ENCODE measurements around the gene MYADML2.

DNA sequence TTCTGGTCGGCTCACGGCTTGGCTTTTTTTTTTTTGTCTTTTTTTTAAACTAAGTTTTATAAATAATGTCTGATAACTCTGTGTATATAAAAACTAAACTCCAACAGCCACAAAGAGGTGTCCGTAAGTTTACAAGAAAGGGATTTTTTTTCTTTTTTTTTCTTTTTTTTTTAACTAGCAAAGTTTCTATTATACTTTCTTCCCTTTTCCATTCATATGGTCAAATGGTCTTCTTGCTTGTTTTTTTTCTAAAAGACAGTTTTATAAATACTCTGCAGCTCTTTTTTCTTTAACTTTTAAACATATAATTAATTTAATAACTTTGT, 25.5 kb downstream of the MYADML2 start:
- TF ChIP-seq CTCF (IDR thresholded peaks at IDR 0.05) (no peak), EZH2 (IDR thresholded peaks at IDR 0.05) (no peak), EZH2phosphoT487 (IDR thresholded peaks at IDR 0.05) (no peak)

Measured in neural progenitor cell (in vitro differentiated cells).